Measurements from ENCODE around the gene ALOX12B. TPM values are rescaled to one million over a fixed set of nuclear protein-coding genes. Genes with fewer than 3 reads are reported as not detected.

Gene ALOX12B
- total RNA-seq: not detected in 2 replicates

GRCh38 chr17:8087075-8087951, at the start of gene ALOX12B:
Gene ALOX12B, minus strand, starts transcription at chr17:8087716. Its CDS starts 274 bp downstream, at chr17:8087442.

GRCh38 chr17:8123695-8124349, 36.3 kb upstream of the ALOX12B start, which contains the start of gene HES7:
Gene HES7, minus strand, starts transcription at chr17:8124106. Its CDS starts 22 bp downstream, at chr17:8124084.

GRCh38 chr17:8117980-8118768, 30.7 kb upstream of the ALOX12B start, which contains the start of gene ALOXE3:
Gene ALOXE3, minus strand, starts transcription at chr17:8118514. Its CDS starts 524 bp downstream, at chr17:8117990.

GRCh38 chr17:8038954-8039610, 48.4 kb downstream of the ALOX12B start, which contains the start of gene ALOX15B:
Gene ALOX15B, plus strand, starts transcription at chr17:8039059. Its CDS starts 97 bp downstream, at chr17:8039156.

Other genes with a start within 250 kb of the ALOX12B start
- gene TMEM88, start 232.7 kb downstream of the ALOX12B start, total RNA-seq: 0.22 and 0.50 TPM in 2 replicates
- gene NAA38, start 230.2 kb downstream of the ALOX12B start, total RNA-seq: 59.4 and 81.0 TPM in 2 replicates
- gene CYB5D1, start 229.7 kb downstream of the ALOX12B start, total RNA-seq: 9.0 and 12.8 TPM in 2 replicates
- 135 and 232 TPM in 2 replicates for gene CHD3, start 198.9 kb downstream of the ALOX12B start, total RNA-seq
- 2.5 TPM in 2 replicates for gene RNF227, start 171.4 kb downstream of the ALOX12B start, total RNA-seq
- gene KCNAB3, start 157.9 kb downstream of the ALOX12B start, total RNA-seq: 0.75 and 1.00 TPM in 2 replicates
- gene TRAPPC1, start 155.8 kb downstream of the ALOX12B start, total RNA-seq: 46.6 and 48.2 TPM in 2 replicates
- 27.2 and 44.9 TPM in 2 replicates for gene CNTROB, start 155.5 kb downstream of the ALOX12B start, total RNA-seq
- under 0.01 TPM in 2 replicates for gene GUCY2D, start 85.1 kb downstream of the ALOX12B start, total RNA-seq
- gene ALOX15B, start 48.7 kb downstream of the ALOX12B start, total RNA-seq: 0.12 TPM in 1 of 2 replicates, not detected in the other
- 0.25 and 0.55 TPM in 2 replicates for gene ALOXE3, start 30.8 kb upstream of the ALOX12B start, total RNA-seq
- not detected in 2 replicates for gene HES7, start 36.4 kb upstream of the ALOX12B start, total RNA-seq
- 9.3 and 15.4 TPM in 2 replicates for gene PER1, start 64.7 kb upstream of the ALOX12B start, total RNA-seq
- 6.0 and 6.1 TPM in 2 replicates for gene VAMP2, start 75.2 kb upstream of the ALOX12B start, total RNA-seq
- gene TMEM107, start 88.7 kb upstream of the ALOX12B start, total RNA-seq: 20.5 and 32.9 TPM in 2 replicates
- 11.0 and 14.9 TPM in 2 replicates for gene BORCS6, start 102.5 kb upstream of the ALOX12B start, total RNA-seq
- 19.1 and 69.5 TPM in 2 replicates for gene AURKB, start 122.9 kb upstream of the ALOX12B start, total RNA-seq
- 5.1 and 6.4 TPM in 2 replicates for gene CTC1, start 160.3 kb upstream of the ALOX12B start, total RNA-seq
- gene PFAS, start 161.6 kb upstream of the ALOX12B start, total RNA-seq: 22.7 and 41.8 TPM in 2 replicates
- gene RANGRF, start 201.0 kb upstream of the ALOX12B start, total RNA-seq: 9.7 and 11.1 TPM in 2 replicates
- gene SLC25A35, start 207.7 kb upstream of the ALOX12B start, total RNA-seq: 0.66 and 0.75 TPM in 2 replicates
- not detected in 2 replicates for gene ARHGEF15, start 222.5 kb upstream of the ALOX12B start, total RNA-seq